Adrenal gland (tissue), 12 donors: Measurements from ENCODE around the gene NHSL2. TPM values are rescaled to one million over a fixed set of nuclear protein-coding genes. Genes with fewer than 3 reads are reported as not detected.

Experiments
- DNase-seq, 7 donors: peaks; one replicate each; pipeline ENCODE4 v3.0.0-alpha.2; 2019 to 2020
- H3K27ac ChIP-seq, 5 donors: fragments of 200-600 bp; sonication (generic) in 4 of 5; 1 replicate in 3 of 5; 2 replicates in 2 of 5; pipeline versions ENCODE4 v1.5.1 to v1.8.0; 2016 to 2020; ENCODE audit warnings: mild to moderate bottlenecking in 1 of 5
- H3K27me3 ChIP-seq: fragments of 200-600 bp; 2 replicates; pipeline ENCODE4 v1.8.0; 2021
- H3K36me3 ChIP-seq, 2 donors: fragments of 200-600 bp; replicated peaks in 1 of 2; 1 replicate in 1 of 2; 2 replicates in 1 of 2; pipeline versions ENCODE4 v1.5.1 to v1.8.0; 2018 to 2022
- H3K4me1 ChIP-seq, 2 donors: fragments of 200-600 bp; replicated peaks in 1 of 2; 1 replicate in 1 of 2; 2 replicates in 1 of 2; pipeline versions ENCODE4 v1.5.1 to v1.8.0; 2018 to 2021
- H3K4me3 ChIP-seq, 4 donors: fragments of 200-600 bp; sonication (generic) in 3 of 4; one replicate each; pipeline ENCODE4 v1.5.1; 2016 to 2018
- H3K9me3 ChIP-seq, 3 donors: fragments of 200-600 bp; sonication (generic) in 1 of 3; replicated peaks in 1 of 3; 1 replicate in 2 of 3; 2 replicates in 1 of 3; pipeline versions ENCODE4 v1.5.1 to v1.8.0; 2016 to 2021
- CTCF ChIP-seq, 6 experiments: fragments of 450-650 bp in 4 of 6; fragments of 200-600 bp in 2 of 6; sonication (generic) in 1 of 6; IDR thresholded peaks; 1 replicate in 5 of 6; 2 replicates in 1 of 6; pipeline versions ENCODE4 v1.5.1 to v1.8.0; 2016 to 2021; ENCODE audit warnings: antibody characterized with exemption in 6 of 6, mild to moderate bottlenecking in 2 of 6, moderate library complexity in 1 of 6
- POLR2A ChIP-seq, 2 donors: fragments of 450-650 bp; IDR thresholded peaks; one replicate each; pipeline ENCODE4 v1.6.1; 2017; ENCODE audit warnings: antibody characterized with exemption in 2 of 2, mild to moderate bottlenecking in 2 of 2, moderate library complexity in 1 of 2
- WGBS, 4 donors: extraction: QIAGEN DNeasy Blood & Tissue Kit in 2 of 4; methylation state at CpG; one replicate each; pipeline versions ENCODE4 v1.1.5 to v1.1.7; 2013 to 2017; 5-methylcytosine and 5-hydroxymethylcytosine counted together
- intact Hi-C, 2 donors: fragments of 100-400 bp; cut with DNase I; formaldehyde crosslinking; loops; one replicate each; pipeline versions ENCODE4 v1.14.1 to v1.15.0; 2022 to 2023
- polyA plus RNA-seq, 3 donors: library from polyadenylated mRNA; stranded (reverse); fragments of 200-250 nt in 2 of 3; fragments of 350-450 nt in 1 of 3; fragmentation: Illumina TruSeq in 1 of 3; extraction: RNeasy Lipid Tissue Mini Kit (QIAGEN cat#74804) in 1 of 3; gene quantifications; one replicate each; pipeline ENCODE4 v1.2.3, GENCODE V29; 2013 to 2014
- total RNA-seq, 9 donors: library from RNA; depleted of rRNA in 4 of 9; stranded (reverse); fragments of >200 nt in 4 of 9; fragments of 120-200 nt in 1 of 9; fragmentation: NEBNext Ultra II Directional in 1 of 9; extraction: Animal tissue kit (Norgen Biotek cat#: 25700) in 1 of 9; gene quantifications; one replicate each; pipeline versions ENCODE4 v1.1.0 to v1.2.4, GENCODE V29; 2013 to 2023
- donor health status: healthy with polysubstance abuse.
- donor health status: Bipolar disorder and iron deficiency.
- donor health status: DM: yes; HTN: yes; CAD: no.
- donor health status: DM: no; HTN: no; CAD: no.
- donor health status: DM: no; HTN: no; CAD: no.
- donor health status: DM: yes; HTN: yes; CAD: no.

Gene NHSL2
- total and polyA plus RNA-seq, 12 donors = 1.3 to 18.2 (median 4.8) TPM

GRCh38 chrX:72060196-72060920, 149.7 kb downstream of the NHSL2 start:
- no peak for TF ChIP-seq POLR2A (IDR thresholded peaks at IDR 0.05)
- TF ChIP-seq CTCF (IDR thresholded peaks at IDR 0.05) = no peak
- intact Hi-C loops = no loop called here
- peaks cover 0 to 12% of the 10 kb centered on the region in 2 donors for H3K4me1 ChIP-seq
- H3K9me3 ChIP-seq = no peaks in the 10 kb centered on the region
- H3K36me3 ChIP-seq = no peaks in the 10 kb centered on the region
- 59 to 78% (median 63%) methylated on average over 5 to 8 of the region's 8 CpGs for WGBS, 4 donors
- no peak overlapping the region for H3K4me3 ChIP-seq
- no peaks in the 10 kb centered on the region for H3K27me3 ChIP-seq
- no peak overlapping the region for H3K27ac ChIP-seq
- peak in 3 of 7 donors; percentile 19 to 68 (median 28) for DNase-seq

DNA sequence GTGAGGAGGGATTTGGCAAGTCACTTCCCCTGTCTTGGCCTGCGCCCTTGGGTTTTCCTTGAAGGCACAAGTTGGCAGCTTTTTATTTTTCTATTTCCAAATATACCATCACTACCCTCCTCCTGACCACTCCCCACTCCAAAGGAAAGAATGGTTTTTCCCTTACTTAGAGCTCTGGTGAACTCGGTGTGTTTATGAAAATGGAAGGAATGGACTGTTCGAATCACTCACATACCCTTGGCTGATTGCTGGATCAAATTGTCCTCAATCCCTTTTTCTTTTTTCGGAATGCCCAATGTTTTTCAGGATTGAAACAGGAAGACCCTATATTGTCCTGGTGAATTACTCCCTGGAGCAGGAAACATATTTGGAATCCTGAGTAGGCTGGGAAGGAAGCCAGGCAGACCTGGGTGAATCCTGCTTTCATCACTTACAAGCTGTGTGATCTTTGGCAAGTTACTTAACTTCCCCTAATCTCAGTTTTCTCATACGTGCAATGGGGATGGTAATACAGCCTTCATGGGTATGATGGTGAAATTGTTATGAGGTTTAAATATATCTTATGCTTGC, 150.4 kb downstream of the NHSL2 start:
- Histone ChIP-seq H3K27me3 (no peaks in the 10 kb centered on the region), H3K9me3 (no peaks in the 10 kb centered on the region), H3K27ac (no peak overlapping the region), H3K36me3 (no peaks in the 10 kb centered on the region), H3K4me1 (peaks cover 0 to 12% of the 10 kb centered on the region in 2 donors), H3K4me3 (no peak overlapping the region)
- no peak for DNase-seq
- 62 to 67% (median 64%) methylated on average over 5 of the region's 5 CpGs for WGBS, 4 donors
- intact Hi-C loops = no loop called here
- TF ChIP-seq CTCF (IDR thresholded peaks at IDR 0.05) = no peak
- TF ChIP-seq POLR2A (IDR thresholded peaks at IDR 0.05) = no peak

DNA sequence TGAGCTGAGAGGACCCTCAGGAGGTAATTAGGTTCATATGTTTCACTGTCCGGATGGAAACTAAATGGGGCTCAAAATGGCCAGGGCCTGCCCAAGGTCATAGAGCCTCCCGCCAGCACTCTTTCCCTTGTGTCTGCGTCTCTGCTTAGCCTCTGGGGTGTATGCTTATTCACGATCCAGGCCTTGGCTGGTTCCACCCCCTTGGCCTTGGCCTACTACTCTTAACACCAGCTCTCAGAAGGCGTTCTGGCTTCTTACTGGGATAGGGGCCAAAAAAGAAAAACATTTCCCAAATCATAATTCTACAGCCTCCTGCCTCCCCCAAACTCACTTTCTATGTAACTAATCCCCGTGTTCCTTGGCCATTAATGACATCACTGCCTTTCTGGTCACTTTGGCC, 152.3 kb downstream of the NHSL2 start:
- no peak for TF ChIP-seq POLR2A (IDR thresholded peaks at IDR 0.05)
- no peak for TF ChIP-seq CTCF (IDR thresholded peaks at IDR 0.05)
- Histone ChIP-seq H3K4me3 (no peak overlapping the region), H3K36me3 (no peaks in the 10 kb centered on the region), H3K27ac (peak overlapping the region in 2 of 5 donors; percentile 41 to 65), H3K9me3 (no peaks in the 10 kb centered on the region), H3K27me3 (peaks cover 6% of the 10 kb centered on the region), H3K4me1 (peaks cover 0 to 12% of the 10 kb centered on the region in 2 donors)
- DNase-seq = peak; percentile 33 to 68 (median 62)
- intact Hi-C loops = no loop called here
- 27 to 65% (median 44%) methylated on average over 5 to 6 of the region's 6 CpGs for WGBS, 4 donors

- H3K36me3 ChIP-seq = no peaks in the 10 kb centered on the region
- no peaks in the 10 kb centered on the region for H3K4me1 ChIP-seq
- H3K27ac ChIP-seq = no peak overlapping the region
- no peak for TF ChIP-seq CTCF (IDR thresholded peaks at IDR 0.05)
- TF ChIP-seq POLR2A (IDR thresholded peaks at IDR 0.05) = no peak
- peak overlapping the region in 1 of 4 donors; percentile 26 for H3K4me3 ChIP-seq
- intact Hi-C loops = no loop called here
- no peaks in the 10 kb centered on the region for H3K9me3 ChIP-seq
- peaks cover 10% of the 10 kb centered on the region for H3K27me3 ChIP-seq
- WGBS, 4 donors = 23 to 51% (median 28%) methylated on average over 12 to 15 of the region's 16 CpGs
- DNase-seq = no peak
These were observed 158.9 kb downstream of the NHSL2 start for GRCh38 chrX:72069350-72070160.
